A549 (cell line): ENCODE data around the gene GPRASP3. TPM values are rescaled to one million over a fixed set of nuclear protein-coding genes. Genes with fewer than 3 reads are reported as not detected.
"Not testable (repeated sequence)": the region's sequence is repeated elsewhere in the genome, so short reads cannot be mapped to it uniquely, and the experiment has no call there.

Experiments used
- ATAC-seq, 2 experiments: fragments of 200-7000 bp in 1 of 2; fragments of >200 bp in 1 of 2; cut with Nextera tagmentation in 1 of 2; cut with Tn5 transposase in 1 of 2; 3 replicates each; pipeline versions ENCODE4 v1.8.0 to v1.9.1; 2018 to 2020; ENCODE audit warnings: mild to moderate bottlenecking in 1 of 2, moderate library complexity in 1 of 2
- CTCF ChIA-PET: fragments of 300-600 bp; sonication (Branson Sonifier 250); formaldehyde crosslinking; extraction: SDS; loops from one replicate; lab custom pipeline; 2021; ENCODE audit warnings: antibody characterized with exemption, inconsistent platforms; lab: Yijun Ruan, JAX
- POLR2A ChIA-PET: fragments of 350-600 bp; formaldehyde crosslinking; extraction: SDS; loops from one replicate; lab custom pipeline; 2021; ENCODE audit warnings: antibody characterized with exemption, inconsistent platforms; lab: Yijun Ruan, JAX
- DNase-seq, 2 experiments: peaks; one replicate each; pipeline versions ENCODE4 v3.0.0 to v3.0.0-alpha.2; 2011 to 2016; ENCODE audit warnings: low read depth in 1 of 2, low spot score in 1 of 2
- FAIRE-seq: peaks from 2 replicates; lab custom pipeline; 2011; peaks lifted over from hg19 to GRCh38; lab: Jason Lieb, UNC
- H3K27ac ChIP-seq, 2 experiments: fragments of >200 bp; sonication (Bioruptor Twin); formaldehyde crosslinking; 3 replicates each; pipeline ENCODE4 v1.5.1; 2016 to 2017
- H3K4me1 ChIP-seq: fragments of >200 bp; sonication (Bioruptor Twin); formaldehyde crosslinking; 3 replicates; pipeline ENCODE4 v1.6.1; 2016
- H3K4me2 ChIP-seq: fragments of >200 bp; sonication (Bioruptor Twin); formaldehyde crosslinking; 3 replicates; pipeline ENCODE4 v1.6.1; 2016
- H3K4me3 ChIP-seq: fragments of >200 bp; sonication (Bioruptor Twin); formaldehyde crosslinking; 3 replicates; pipeline ENCODE4 v1.5.1; 2016
- H3K9me3 ChIP-seq: fragments of >200 bp; sonication (Bioruptor Twin); formaldehyde crosslinking; 3 replicates; pipeline ENCODE4 v1.6.1; 2016
- BHLHE40 ChIP-seq: IDR thresholded peaks from 2 replicates; pipeline ENCODE4 v1.6.1; 2012; ENCODE audit warnings: low read depth, low read length, inconsistent platforms
- CBX8 ChIP-seq: fragments of 200-600 bp; sonication (generic); IDR thresholded peaks from 2 replicates; pipeline ENCODE4 v1.6.1; 2016
- CEBPB ChIP-seq, 2 experiments: fragments of >200 bp in 1 of 2; sonication (Bioruptor Twin) in 1 of 2; formaldehyde crosslinking in 1 of 2; IDR thresholded peaks; 2 replicates each; pipeline ENCODE4 v1.6.1; 2012 to 2016
- CHD2 ChIP-seq: fragments of 150-350 bp; IDR thresholded peaks from 2 replicates; pipeline ENCODE4 v1.6.1; 2014; ENCODE audit warnings: low read length; ENCODE audit not compliant: partially characterized antibody
- EHF ChIP-seq: fragments of 250-450 bp; sonication (Bioruptor Pico); IDR thresholded peaks from 2 replicates; pipeline ENCODE4 v1.5.0; 2020; ENCODE audit warnings: mild to moderate bottlenecking
- FOXS1 ChIP-seq: fragments of 250-450 bp; sonication (Bioruptor Pico); IDR thresholded peaks from 2 replicates; pipeline ENCODE4 v1.5.0; 2020; ENCODE audit warnings: mild to moderate bottlenecking, moderate library complexity
- GATA3 ChIP-seq: IDR thresholded peaks from 2 replicates; pipeline ENCODE4 v1.6.1; 2012; ENCODE audit warnings: borderline replicate concordance
- HEYL ChIP-seq: fragments of 250-450 bp; sonication (Bioruptor Pico); IDR thresholded peaks from 2 replicates; pipeline ENCODE4 v1.8.0; 2021; ENCODE audit warnings: mild to moderate bottlenecking, moderate library complexity
- HOXA7 ChIP-seq: fragments of 250-450 bp; sonication (Bioruptor Pico); IDR thresholded peaks from 2 replicates; pipeline ENCODE4 v1.5.0; 2020; ENCODE audit warnings: mild to moderate bottlenecking, moderate library complexity
- HOXB5 ChIP-seq: fragments of 250-450 bp; sonication (Bioruptor Pico); IDR thresholded peaks from 2 replicates; pipeline ENCODE4 v1.5.0; 2020; ENCODE audit warnings: mild to moderate bottlenecking, moderate library complexity
- JUNB ChIP-seq: fragments of >200 bp; sonication (Bioruptor Twin); formaldehyde crosslinking; IDR thresholded peaks from 2 replicates; pipeline ENCODE4 v1.6.1; 2016
- KDM5A ChIP-seq: fragments of 200-600 bp; sonication (generic); IDR thresholded peaks from 2 replicates; pipeline ENCODE4 v1.6.1; 2016; ENCODE audit warnings: antibody characterized with exemption, mild to moderate bottlenecking
- MAFK ChIP-seq: fragments of 450-650 bp; IDR thresholded peaks from 2 replicates; pipeline ENCODE4 v1.6.1; 2014; ENCODE audit not compliant: partially characterized antibody
- NR3C1 ChIP-seq: fragments of >200 bp; sonication (Bioruptor Twin); formaldehyde crosslinking; IDR thresholded peaks from 3 replicates; pipeline ENCODE4 v1.6.1; 2017
- PBX3 ChIP-seq: IDR thresholded peaks from 2 replicates; pipeline ENCODE4 v1.6.1; 2012
- POLR2AphosphoS2 ChIP-seq: conservative IDR thresholded peaks from 2 replicates; pipeline ENCODE4 v1.6.1; 2012; ENCODE audit warnings: low read length, improper control_type of control experiment, inconsistent platforms
- ZC3H11A ChIP-seq: fragments of 450-650 bp; IDR thresholded peaks from 2 replicates; pipeline ENCODE4 v1.6.1; 2014; ENCODE audit warnings: antibody characterized with exemption, mild to moderate bottlenecking
- ZFP36 ChIP-seq: fragments of 450-650 bp; IDR thresholded peaks from 2 replicates; pipeline ENCODE4 v1.6.1; 2014; ENCODE audit warnings: borderline replicate concordance; ENCODE audit not compliant: partially characterized antibody
- ZNF302 ChIP-seq: fragments of 250-450 bp; sonication (Bioruptor Pico); IDR thresholded peaks from 2 replicates; pipeline ENCODE4 v1.9.0; 2021; ENCODE audit warnings: inconsistent platforms, mild to moderate bottlenecking, moderate library complexity
- WGBS: methylation state at CpG from one replicate; pipeline ENCODE4 v1.1.6; 2017; ENCODE audit errors: missing lambda C conversion rate; 5-methylcytosine and 5-hydroxymethylcytosine counted together
- polyA plus RNA-seq, 4 experiments: library from polyadenylated mRNA; depleted of rRNA in 3 of 4; stranded (reverse); fragments of >200 nt; fragmentation: RNase III in 1 of 4; extraction: RNeasy Plus Mini Kit Qiagen cat#74134 plus additional on column Dnase treatment in 1 of 4; gene quantifications; 2 replicates in 3 of 4; 3 replicates in 1 of 4; pipeline ENCODE4 v1.2.3, GENCODE V29; 2011 to 2017
- TF ChIP-seq, protein P1 (sequence below): fragments of >200 bp; sonication (Bioruptor Twin); formaldehyde crosslinking; IDR thresholded peaks from 3 replicates; pipeline ENCODE4 v1.6.1; 2016
- TF ChIP-seq, protein P2 (sequence below): IDR thresholded peaks from 2 replicates; pipeline ENCODE4 v1.6.1; 2012; ENCODE audit warnings: low read depth, borderline replicate concordance

The GPRASP3 gene
- polyA plus RNA-seq, 2 of the 4 experiments (the other 2 are of a cell fraction) = 4.6 to 4.9 TPM

DNA sequence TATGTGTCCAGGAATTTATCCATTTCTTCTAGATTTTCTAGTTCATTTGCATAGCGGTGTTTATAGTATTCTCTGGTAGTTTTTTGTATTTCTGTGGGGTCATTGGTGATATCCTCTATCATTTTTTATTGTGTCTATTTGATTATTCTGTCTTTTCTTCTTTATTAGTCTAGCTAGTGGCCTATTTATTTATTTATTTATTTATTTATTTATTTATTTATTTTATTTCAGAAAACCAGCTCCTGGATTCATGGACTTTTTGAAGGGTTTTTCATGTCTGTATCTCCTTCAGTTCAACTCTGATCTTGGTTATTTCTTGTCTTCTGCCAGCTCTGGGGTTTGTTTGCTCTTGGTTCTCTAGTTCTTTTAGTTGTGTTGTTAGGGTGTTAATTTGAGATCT, 43.1 kb upstream of the GPRASP3 start:
- 0 out of 2 replicates have a peak, but pooled peaks have one; percentile 16 for TF ChIP-seq ZC3H11A
- FAIRE-seq, H3K27ac ChIP-seq, H3K4me3 ChIP-seq, POLR2A ChIA-PET, ATAC-seq, H3K9me3 ChIP-seq, DNase-seq, CTCF ChIA-PET, H3K4me2 ChIP-seq, H3K4me1 ChIP-seq: not testable (repeated sequence)
- WGBS = 80% methylated on average over 1 of the region's 1 CpG

- CTCF ChIA-PET = no interaction called here
- no peak overlapping the region for H3K27ac ChIP-seq
- TF ChIP-seq CEBPB (IDR thresholded peaks at IDR 0.05) = no peak
- TF ChIP-seq ZNF302 (CRISPR knock-in tag) = no peak
- no peak for TF ChIP-seq HEYL
- no peak for TF ChIP-seq JUNB
- TF ChIP-seq, all 56 proteins: peak for 0
- no peaks in the 10 kb centered on the region for H3K9me3 ChIP-seq
- no peak for ATAC-seq
- DNase-seq = no peak
- peak; percentile 59 for FAIRE-seq
- POLR2A ChIA-PET = no interaction called here
- H3K4me3 ChIP-seq = no peak overlapping the region
- 41% methylated on average over 2 of the region's 2 CpGs for WGBS
- H3K4me1 ChIP-seq = no peaks in the 10 kb centered on the region
- H3K4me2 ChIP-seq = no peak overlapping the region
These were observed 35.6 kb upstream of the GPRASP3 start for GRCh38 chrX:102684772-102685520.

- Histone ChIP-seq H3K4me2 (no peak overlapping the region), H3K9me3 (no peaks in the 10 kb centered on the region)
- WGBS = 88% methylated on average over 3 of the region's 3 CpGs
- ATAC-seq = no peak
- CTCF ChIA-PET = interaction anchor here (1.5 kb wide), 1 partner anchor 12 kb away, joined by 3 read pairs; no protein-coding TSS in a partner anchor
- DNase-seq = no peak
- POLR2A ChIA-PET = no interaction called here
- TF ChIP-seq HOXA7 (CRISPR knock-in tag) (no peak), KDM5A (no peak), BHLHE40 (no peak), EHF (no peak), ZFP36 (no peak), FOXS1 (CRISPR knock-in tag) (no peak), CBX8 (no peak), GATA3 (no peak), NR3C1 (no peak), ZC3H11A (no peak), CHD2 (no peak), HOXB5 (CRISPR knock-in tag) (no peak), PBX3 (no peak)
- TF ChIP-seq, protein P1, sequence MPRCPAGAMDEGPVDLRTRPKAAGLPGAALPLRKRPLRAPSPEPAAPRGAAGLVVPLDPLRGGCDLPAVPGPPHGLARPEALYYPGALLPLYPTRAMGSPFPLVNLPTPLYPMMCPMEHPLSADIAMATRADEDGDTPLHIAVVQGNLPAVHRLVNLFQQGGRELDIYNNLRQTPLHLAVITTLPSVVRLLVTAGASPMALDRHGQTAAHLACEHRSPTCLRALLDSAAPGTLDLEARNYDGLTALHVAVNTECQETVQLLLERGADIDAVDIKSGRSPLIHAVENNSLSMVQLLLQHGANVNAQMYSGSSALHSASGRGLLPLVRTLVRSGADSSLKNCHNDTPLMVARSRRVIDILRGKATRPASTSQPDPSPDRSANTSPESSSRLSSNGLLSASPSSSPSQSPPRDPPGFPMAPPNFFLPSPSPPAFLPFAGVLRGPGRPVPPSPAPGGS = no peak
- TF ChIP-seq, protein P2, sequence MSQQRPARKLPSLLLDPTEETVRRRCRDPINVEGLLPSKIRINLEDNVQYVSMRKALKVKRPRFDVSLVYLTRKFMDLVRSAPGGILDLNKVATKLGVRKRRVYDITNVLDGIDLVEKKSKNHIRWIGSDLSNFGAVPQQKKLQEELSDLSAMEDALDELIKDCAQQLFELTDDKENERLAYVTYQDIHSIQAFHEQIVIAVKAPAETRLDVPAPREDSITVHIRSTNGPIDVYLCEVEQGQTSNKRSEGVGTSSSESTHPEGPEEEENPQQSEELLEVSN = no peak
- TF ChIP-seq, all 56 proteins: peak for 0
- Histone ChIP-seq H3K27ac (no peak overlapping the region), H3K4me1 (no peaks in the 10 kb centered on the region), H3K4me3 (no peak overlapping the region)
- peak; percentile 46 for FAIRE-seq
These were observed 25.8 kb upstream of the GPRASP3 start for GRCh38 chrX:102694749-102695148.

DNA sequence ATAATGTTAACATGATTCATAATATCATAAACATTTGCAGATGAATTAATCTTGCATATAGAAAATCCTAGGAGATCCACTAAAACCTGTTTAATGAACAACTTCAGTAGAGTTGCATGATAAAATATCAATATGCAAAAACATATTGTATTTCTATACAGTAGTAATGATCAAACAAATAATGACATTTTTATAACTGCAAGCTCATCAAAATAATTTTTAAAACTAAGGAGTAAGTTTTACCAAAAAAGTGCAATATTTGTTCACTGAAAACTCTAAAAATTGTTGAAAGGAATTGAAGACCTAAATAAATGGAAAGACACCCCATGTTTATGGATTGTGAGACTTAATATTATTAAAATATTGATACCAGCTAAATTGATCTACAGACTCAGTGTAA, 24.2 kb upstream of the GPRASP3 start:
- POLR2A ChIA-PET = no interaction called here

More for the DNA sequence above, 24.2 kb upstream of the GPRASP3 start:
- peak; percentile 94 for FAIRE-seq
- Histone ChIP-seq H3K4me2 (no peak overlapping the region), H3K9me3 (no peaks in the 10 kb centered on the region), H3K4me3 (no peak overlapping the region), H3K27ac (no peak overlapping the region), H3K4me1 (no peaks in the 10 kb centered on the region)
- no peak for DNase-seq
- TF ChIP-seq POLR2AphosphoS2 = no peak
- peak; percentile 75 for TF ChIP-seq MAFK
- no peak for TF ChIP-seq CBX8
- no peak for ATAC-seq
- CTCF ChIA-PET = no interaction called here
